GDM1 (cell line): ENCODE measurements around the gene VEZT.
"Not testable (repeated sequence)": the region's sequence is repeated elsewhere in the genome, so short reads cannot be mapped to it uniquely, and the experiment has no call there.

Experiments used
- DNase-seq: peaks from one replicate; lab custom pipeline; 2025; lab: John Stamatoyannopoulos, UW

VEZT gene

DNA sequence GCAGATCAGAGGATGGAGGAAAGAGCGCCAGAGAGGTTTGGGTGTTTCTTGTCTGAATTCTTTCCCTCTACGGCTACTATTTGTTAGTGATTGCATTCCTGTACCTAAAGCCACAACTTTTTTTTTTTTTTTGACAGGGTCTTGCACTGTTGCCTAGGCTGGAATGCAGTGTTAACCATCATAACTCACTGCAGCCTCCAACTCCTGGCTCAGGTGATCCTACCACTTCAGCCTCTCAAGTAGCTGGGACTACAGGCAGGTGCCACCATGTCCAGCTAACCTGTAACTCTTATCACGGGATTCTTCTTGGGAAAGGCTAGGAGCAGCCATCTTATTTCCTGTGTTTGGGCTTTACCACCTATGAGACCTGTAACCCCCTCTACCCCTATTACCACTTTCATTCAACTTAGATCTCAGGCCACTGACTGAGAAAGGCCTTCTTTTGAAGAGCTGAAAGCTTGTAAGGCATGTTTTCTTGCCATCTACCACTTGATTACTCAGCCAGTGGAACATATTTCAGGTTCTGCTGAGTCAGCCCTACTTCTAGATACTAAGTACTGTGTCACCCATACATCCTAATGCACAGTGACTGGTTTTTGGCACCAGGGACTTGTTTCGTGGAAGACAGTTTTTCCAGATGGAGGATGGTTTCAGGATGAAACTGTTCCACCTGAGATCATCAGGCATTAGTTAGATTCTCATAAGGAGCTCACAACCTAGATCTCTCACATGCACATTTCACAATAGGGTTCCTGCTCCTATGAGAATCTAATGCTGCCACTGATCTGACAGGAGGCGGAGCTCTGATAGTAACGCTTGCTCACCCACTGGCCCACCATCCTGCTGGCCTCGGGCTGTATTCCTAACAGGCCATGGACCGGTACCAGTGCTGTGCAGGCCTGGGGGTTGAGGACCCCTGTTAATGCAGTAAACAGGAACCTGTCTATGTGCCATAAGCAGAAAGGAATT lies 6.9 kb downstream of the VEZT start:
- no peak for DNase-seq

DNA sequence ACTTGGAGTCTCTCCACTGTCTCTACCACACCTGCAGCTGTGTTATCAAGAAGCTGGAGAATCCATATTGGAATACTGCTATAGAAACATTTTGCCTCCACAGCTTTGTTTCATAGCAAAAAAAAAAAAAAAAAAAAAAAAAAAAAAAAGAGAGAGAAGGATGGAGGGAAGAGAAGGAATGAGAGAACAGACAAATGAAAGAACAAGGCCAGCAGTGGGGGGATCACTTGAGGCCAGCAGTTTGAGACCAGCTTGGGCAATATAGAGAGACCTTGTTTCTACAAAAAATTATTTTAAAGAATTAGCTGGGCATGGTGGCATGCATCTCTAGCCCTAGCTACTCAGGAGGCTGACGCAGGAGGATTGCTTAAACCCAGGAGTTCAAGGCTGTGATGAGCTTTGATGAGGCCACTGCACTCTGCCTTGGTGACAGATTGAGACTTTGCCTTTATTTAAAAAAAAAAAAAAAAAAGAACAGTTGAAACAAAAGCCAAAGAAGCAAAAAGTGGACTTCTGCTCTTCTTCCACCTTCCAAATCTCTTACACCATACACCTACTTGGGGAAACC lies 8.1 kb downstream of the VEZT start:
- no peak for DNase-seq

GRCh38 chr12:95227818-95228356 lies 10.3 kb downstream of the VEZT start:
- DNase-seq, result no peak

- no peak for DNase-seq
Measured at GRCh38 chr12:95228617-95229016, 11.0 kb downstream of the VEZT start.

- no peak for DNase-seq
Measured at GRCh38 chr12:95229636-95230035, 12.0 kb downstream of the VEZT start.

- no peak for DNase-seq
Measured at GRCh38 chr12:95230313-95230712, 12.7 kb downstream of the VEZT start.

DNA sequence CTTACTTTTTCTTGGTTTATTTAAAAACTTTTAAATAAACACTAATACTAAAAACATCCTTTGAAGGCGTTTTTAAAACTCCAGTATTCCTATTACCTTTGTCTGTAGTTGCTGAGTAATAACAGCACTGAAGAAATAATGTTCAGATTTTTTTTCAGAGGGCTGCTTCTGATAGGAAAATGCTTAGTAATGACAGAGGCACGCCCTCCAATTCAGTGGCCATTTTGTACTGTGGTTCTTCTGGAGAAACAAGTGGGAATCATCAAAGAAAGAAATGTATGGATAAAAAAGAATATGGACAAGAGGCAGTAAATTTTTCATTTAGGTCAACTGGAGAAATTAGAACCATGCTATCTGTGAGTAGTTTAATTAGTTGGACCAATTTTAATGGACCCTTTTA lies 13.6 kb downstream of the VEZT start:
- DNase-seq, result no peak

GRCh38 chr12:95234187-95234586 lies 16.6 kb downstream of the VEZT start:
- DNase-seq, result not testable (repeated sequence)

DNA sequence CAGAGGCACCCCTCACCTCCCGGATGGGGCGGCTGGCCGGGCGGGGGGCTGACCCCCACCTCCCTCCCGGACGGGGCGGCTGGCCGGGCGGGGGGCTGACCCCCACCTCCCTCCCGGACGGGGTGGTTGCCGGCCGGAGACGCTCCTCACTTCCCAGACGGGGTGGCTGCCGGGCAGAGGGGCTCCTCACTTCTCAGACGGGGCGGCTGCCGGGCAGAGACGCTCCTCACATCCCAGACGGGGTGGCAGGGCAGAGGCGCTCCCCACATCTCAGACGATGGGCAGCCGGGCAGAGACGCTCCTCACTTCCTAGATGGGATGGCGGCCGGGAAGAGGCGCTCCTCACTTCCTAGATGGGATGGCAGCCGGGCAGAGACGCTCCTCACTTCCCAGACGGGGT lies 18.0 kb downstream of the VEZT start:
- DNase-seq, result not testable (repeated sequence)

- no peak for DNase-seq
Measured at GRCh38 chr12:95237315-95237714, 19.7 kb downstream of the VEZT start.

GRCh38 chr12:95238150-95238549 lies 20.5 kb downstream of the VEZT start:
- DNase-seq, result no peak

- no peak for DNase-seq
Measured at GRCh38 chr12:95239216-95239615, 21.6 kb downstream of the VEZT start.

DNA sequence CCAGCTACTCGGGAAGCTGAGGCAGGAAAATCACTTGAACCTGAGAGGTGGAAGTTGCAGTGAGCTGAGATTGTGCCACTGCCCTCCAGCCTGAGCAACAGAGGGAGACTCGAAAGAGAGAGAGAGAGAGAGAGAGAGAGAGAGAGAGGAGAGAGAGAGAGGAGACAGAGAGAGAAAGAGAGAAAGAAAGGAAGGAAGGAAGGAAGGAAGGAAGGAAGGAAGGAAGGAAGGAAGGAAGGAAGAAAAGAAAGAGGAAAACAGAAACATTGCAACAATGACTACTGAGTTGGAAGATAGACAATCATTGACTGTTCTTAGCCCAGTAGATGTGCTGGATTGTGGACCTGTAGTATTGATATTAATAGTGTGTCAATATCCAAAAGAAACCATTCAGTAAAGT lies 22.2 kb downstream of the VEZT start:
- not testable (repeated sequence) for DNase-seq

DNA sequence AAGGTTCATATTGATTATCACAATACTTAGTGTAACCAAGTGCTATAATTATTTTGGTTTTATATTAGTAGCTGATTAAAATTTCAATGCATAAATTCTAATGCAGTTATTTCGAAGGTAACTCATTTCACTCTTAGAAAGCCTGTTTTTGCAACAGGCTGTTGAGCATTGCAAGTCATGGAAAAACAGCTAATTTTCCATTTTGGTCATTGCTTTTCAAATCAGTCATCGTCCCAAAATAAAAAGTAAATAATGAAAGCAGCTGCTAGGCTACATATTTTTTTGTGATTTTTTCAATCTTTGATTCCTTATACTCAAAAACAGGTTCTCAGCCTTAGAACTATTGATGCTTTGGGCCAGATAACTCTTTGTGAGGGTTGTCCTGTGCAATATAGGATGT lies 22.9 kb downstream of the VEZT start:
- DNase-seq, result no peak

DNA sequence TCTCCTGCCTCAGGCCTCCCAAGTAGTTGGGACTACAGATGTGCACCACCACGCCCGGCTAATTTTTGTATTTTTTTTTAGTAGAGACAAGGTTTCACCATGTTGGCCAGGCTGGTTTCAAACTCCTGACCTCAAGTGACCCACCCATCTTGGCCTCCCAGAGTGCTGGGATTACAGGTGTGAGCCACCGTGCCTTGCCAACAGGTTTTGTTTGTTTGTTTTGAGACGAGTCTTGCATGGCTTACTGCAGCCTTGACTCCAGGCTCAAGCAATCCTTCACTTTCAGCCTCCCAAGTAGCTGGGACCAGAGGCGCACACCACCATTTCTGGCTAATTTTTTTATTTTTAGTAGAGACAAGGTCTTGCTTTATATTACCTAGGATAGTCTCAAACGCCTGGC lies 23.5 kb downstream of the VEZT start:
- DNase-seq, result not testable (repeated sequence)

- no peak for DNase-seq
Measured at GRCh38 chr12:95241761-95242506, 24.3 kb downstream of the VEZT start.

DNA sequence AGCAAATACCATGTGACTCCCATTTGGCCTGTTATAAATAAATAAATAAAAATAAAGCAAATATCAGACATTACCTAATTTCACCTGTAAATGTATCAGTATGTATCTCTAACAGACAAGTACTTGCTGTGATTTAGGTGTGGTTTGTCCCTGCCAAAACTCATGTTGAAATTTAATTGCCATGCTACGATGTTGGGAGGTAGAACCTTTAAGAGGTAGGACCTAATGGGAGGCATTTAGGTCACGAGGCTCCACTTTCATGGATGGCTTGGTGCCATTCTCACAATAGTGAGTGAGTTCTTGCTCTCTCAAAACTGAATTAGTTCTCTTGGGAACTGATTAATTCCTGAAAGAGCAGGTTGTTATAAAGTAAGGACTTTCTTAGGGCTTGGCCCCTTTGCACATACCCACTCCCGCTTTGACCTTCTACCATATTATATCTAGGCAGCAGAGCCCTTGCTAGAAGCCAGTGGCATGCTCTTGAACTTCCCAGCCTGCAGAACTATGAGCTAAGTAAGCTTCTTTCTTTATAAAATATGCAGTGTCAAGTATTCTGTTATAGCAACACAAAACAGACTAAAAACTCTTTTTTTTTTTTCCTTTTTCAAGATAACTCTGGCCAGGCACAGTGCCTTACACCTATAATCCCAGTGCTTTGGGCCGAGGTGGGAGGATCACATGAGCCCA lies 26.0 kb downstream of the VEZT start:
- no peak for DNase-seq

DNA sequence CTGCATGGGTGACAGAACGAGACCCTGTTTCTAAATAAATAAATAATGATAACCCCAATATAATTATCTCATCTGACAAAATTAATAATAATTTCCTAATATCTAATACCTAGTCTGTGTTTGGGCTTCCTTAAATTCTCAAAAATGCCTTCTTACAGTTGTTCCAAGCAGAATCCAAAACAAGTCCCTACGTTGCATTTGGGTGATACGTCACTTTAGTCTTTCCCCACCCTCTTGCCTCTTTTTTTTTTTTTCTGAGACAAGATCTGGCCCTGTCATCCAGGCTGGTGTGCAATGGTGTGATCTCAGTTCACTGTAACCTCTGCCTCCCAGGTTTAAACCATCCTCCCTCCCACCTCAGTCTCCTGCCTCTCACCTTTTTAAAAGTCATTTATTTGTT lies 26.7 kb downstream of the VEZT start:
- DNase-seq, result no peak

DNA sequence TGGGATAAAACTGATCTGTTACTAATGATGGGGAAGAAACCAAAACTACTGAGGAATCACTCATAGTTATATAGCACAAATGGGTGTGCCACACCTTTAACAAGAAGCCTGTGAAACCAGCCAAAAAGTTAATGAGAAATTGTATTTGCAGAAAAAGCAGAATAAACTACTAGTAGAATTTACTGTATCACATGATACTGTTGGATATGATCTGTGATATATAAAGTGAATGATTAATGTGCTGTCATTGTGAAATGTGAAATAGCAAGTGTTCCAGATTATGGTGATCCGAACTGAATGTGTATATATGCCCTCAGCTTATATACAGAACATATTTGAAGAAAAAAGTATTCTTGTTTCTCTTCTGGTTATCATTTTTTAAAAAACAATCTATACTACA lies 30.5 kb downstream of the VEZT start:
- DNase-seq, result no peak

DNA sequence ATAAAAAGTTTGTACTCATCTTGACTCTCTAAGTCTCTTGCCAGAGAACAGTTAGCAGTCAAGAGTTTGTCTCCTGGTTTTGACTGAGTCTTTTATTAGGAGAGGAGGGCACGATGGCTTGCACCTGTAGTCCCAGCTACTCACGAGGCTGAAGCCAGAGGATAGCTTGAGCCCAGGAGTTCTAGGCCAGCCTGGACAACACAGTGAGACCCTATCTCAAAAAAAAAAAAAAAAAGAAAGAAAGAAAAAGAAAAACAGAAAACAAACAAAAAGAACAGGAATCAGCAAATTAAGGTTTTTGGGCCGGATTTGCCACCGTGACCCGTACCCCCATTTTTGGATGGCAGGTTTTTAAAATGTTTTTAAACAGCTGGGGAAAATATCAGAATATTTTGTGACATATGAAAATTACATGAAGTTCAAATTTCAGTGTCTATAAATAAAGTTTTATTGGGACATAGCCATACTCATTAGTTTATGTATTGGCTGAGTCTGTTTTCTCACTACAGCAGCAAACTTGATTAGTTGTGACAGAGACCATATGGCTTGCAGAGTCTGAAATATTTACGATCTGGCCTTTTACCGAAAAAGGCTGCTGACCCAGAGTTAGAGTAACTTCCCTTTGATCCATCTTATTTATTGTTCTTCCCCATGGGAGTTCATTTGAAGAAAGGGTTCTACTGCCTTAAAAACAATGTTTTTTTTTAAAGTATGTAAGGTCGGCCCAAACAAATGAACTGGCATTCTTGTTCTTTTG lies 31.2 kb downstream of the VEZT start:
- DNase-seq, result no peak

DNA sequence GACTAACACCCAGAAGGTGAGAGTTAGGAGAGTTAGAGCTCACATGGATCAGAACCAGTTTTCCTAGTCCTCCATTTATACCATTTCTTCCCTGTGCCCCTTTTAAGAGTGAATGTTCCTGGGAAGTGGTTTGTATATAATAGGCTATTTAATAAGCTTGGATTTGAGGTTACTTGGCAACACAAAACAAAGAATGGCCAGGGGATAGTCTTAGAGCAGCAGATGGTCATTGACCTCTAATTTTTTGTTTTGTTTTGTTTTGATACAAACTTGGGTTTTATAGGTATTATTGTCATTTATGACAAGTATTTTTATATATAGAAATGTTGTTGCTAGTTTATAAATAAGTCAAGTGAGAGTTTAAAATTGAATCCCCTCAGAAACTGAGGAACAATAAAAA lies 35.8 kb downstream of the VEZT start:
- no peak for DNase-seq
